ENCODE results near the gene EMILIN1.

The EMILIN1 gene

DNA sequence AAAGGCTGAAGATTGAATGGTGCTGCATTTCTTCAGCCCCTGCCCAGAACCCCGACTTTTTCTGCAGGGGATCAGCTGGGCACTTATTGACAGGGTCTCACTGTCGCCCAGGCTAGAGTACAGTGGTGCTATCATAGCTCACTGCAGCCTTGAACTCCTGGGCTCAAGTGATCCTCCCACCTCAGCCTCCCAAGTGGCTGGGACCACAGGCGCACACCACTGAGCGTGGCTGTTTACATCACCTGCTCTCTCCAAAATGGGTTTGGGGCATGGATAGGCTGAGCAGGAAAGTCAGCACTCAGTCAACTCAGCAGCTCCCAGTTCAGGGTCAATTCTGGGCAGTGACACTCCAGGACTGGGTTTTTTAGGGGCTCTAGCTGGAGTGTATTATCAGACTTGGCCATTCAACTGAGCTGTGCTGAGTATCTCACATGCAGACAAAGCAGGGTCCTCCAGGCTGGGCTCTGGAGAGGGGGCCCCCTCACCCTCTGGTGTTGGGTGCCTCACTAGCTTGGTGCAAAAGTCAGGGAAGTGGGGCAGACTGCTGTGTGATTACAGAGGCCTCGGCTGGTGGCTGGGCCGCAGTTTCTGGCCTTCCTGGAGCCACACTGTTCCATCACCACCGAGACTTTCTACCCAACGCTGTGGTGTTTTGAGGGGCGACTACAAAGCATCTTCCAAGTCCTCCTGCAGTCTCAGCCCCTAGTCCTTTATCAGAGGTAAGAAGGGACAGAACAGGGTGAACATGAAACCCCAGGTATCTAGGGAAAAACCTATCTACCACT, 49.7 kb downstream of the EMILIN1 start:
- no peak for DNase-seq

DNA sequence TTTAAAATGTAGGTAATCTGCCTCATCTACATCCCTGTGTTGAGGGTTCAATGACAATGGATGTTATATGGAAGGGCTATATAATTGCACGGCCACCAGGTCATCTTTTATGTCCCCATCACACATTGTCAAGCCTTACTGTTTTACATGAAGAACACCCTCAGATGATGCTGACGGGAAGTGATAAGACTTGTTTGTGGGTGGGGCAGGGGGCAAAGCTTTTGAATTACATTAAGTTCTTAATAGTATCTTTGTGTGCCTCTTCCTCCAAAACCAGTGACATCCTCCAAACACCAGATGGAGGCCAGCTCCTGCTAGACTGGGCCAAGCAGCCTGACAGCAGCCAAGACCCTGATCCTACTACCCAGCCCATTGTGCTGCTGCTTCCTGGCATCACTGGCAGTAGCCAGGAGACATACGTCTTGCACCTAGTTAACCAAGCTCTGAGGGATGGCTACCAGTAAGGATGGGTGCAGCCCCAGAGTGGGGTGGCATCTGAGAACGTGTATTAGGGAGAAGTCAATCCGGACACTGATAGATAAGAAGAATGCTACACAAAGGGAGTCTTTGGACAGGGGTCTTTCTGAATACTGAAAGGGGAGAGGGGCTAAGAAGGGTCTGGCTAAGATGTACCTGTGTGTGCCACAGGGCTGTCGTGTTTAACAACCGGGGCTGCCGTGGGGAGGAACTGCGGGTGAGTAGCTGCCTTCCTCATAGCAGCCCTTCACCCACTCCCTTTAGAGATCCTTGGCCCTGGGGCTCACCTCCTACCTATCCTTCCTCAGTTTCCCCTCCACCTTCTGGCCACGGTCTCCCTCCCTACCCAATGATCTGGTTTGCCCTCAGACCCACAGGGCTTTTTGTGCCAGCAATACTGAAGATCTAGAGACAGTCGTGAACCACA, 50.5 kb downstream of the EMILIN1 start:
- DNase-seq: no peak

- DNase-seq: no peak
These were observed 52.0 kb downstream of the EMILIN1 start for GRCh38 chr2:27130396-27130795.

GRCh38 chr2:27131429-27131828, 53.0 kb downstream of the EMILIN1 start:
- no peak for DNase-seq

DNA sequence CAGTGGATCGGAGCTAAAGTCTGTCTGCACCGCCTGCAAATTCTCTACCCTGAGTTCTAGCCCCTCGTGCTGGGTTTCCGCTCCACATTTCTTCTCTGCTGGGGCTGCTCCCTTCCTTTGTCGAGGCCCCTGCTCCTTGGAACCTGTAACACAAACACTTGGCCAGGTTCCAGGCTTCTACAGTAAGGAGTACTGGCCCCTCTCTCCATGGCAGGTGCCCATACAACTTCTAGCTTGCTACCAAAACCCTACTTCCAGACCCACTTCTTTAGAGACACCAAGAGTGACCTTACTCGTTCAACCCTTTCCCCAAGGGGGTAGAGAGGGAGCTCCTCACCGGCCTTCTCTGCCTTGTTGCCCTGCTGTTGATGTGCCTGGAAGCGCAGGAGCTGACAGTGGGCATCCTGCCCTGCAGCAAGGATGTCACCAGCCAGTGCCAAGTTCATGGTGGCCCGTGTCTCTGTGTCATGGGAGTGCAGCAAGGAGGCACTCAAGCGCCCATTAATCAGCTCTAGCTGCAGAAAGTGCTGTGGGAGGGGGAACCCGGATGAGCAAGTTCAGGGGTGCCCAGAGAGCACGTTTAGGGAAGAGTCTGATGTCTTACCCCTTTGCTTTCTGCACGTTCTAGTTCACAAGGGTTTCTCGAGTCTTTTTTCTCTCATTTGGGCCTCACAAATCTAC, 54.9 kb downstream of the EMILIN1 start:
- peak; percentile 71 for DNase-seq

GRCh38 chr2:27133905-27134780, 55.7 kb downstream of the EMILIN1 start, which contains the start of gene PREB:
PREB (minus strand) TSS chr2:27134636; CDS start chr2:27134421, 215 bp downstream.
- peak; percentile 100 for DNase-seq

DNA sequence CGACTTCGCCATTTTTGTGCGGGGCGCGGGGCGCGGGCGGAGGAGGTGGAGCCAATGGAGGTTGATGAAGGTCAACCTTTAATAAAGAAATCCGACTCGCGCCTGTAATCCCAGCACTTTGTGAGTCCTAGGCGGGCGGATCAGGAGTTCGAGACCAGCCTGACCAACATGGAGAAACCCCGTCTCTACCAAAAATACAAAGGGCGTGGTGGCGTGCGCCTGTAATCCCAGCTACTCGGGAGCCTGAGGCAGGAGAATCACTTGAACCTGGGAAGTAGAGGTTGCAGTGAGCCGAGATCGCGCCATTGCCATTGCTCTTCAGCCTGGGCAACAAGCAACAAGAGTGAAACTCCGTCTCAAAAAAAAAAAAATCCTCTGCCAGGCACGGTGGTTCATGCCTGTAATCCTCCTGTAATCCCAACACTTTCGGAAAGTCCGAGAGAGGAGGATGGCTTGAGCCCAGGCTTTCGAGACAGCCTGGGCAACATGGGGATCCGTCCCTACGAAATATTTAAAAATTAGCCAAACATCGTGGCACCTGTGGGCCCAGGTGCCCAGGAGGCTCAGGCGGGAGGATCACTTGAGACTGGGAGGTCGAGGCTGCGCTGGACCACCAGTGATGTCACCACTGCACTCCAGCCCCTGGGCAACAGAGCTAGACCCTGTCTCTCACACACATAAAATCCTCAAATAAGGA, 56.5 kb downstream of the EMILIN1 start:
- DNase-seq: no peak

DNA sequence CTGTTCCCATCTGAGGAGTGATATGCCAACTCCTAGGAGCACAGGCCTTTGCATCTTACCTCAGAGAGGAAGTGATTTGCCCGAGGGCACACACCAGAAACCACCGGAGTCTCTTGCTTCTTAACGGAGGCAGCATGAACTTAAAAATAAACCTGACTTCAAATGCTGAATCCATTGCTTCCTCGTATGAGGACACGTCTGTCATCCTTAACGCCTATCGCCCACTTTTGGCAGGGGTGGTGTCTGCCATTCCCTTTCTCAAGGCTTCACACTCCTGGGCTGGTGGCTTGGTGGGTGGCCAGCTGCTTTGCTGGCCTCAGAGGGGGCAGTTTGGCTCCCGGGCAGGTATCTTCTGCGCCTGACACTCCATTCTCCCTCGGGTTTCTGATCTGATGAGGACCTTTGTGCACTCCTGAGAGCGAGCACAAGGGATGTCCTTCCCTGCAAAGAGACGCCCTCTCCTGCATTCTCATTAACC, 57.1 kb downstream of the EMILIN1 start:
- DNase-seq: no peak

All from activated effector memory CD4-positive, alpha-beta T cell treated with anti-CD3 and anti-CD28 coated beads, Interleukin-2, amount 50 U/mL, for 16 hours (primary cell).